ENCODE results near the gene SLC25A29. TPM values are rescaled to one million over a fixed set of nuclear protein-coding genes. Genes with fewer than 3 reads are reported as not detected.

The SLC25A29 gene
- total and polyA plus RNA-seq, 2 of the 4 experiments (the other 2 are of a cell fraction) = 6.5 to 37.7 TPM

- TF ChIP-seq USF2 (IDR thresholded peaks at IDR 0.05; ENCODE audit: low read depth, low read length) (no peak), SMC3 (IDR thresholded peaks at IDR 0.05; ENCODE audit: low read depth, low read length) (no peak)
These were observed 732 bp downstream of the SLC25A29 start (continued) for GRCh38 chr14:100305324-100306100.

- in situ Hi-C loops (cut with MboI; ENCODE audit: low sequenced_read_pairs) (no loop called here), dilution Hi-C loops (cut with HindIII; ENCODE audit: low sequenced_read_pairs, unreplicated experiment) (no loop called here), intact Hi-C loops (cut with micrococcal nuclease) (loop anchor here (5.0 kb wide), 2 partner anchors 37 to 57 kb away; no protein-coding TSS in a partner anchor)
- Histone ChIP-seq H2AK5ac (ENCODE audit: low read depth, low read length) (no peak overlapping the region), H3K9ac (ENCODE audit: low read depth, low read length) (peak overlapping the region; percentile 78), H3K4me1 (ENCODE audit: control insufficient read depth, insufficient read depth, low read length) (peaks cover 15% of the 10 kb centered on the region; the same call in 1 of the 2 replicates), H3K9me3 (ENCODE audit: control insufficient read depth, insufficient read depth, low read length) (no peaks in the 10 kb centered on the region), H2AFZ (replicated peaks; ENCODE audit: low read length, poor library complexity) (peak overlapping the region; percentile 96), H3K4me3 (ENCODE audit: insufficient read depth, low read depth, low read length) (peak overlapping the region; percentile 87), H2BK15ac (ENCODE audit: low read depth, low read length) (no peak overlapping the region), H3K9me1 (ENCODE audit: insufficient read depth, low read length) (peaks cover 4% of the 10 kb centered on the region), H3K27me3 (ENCODE audit: control insufficient read depth, insufficient read depth, low read length) (no peaks in the 10 kb centered on the region), H3K23ac (ENCODE audit: low read depth, low read length) (0 out of 2 replicates have a peak overlapping the region, but pooled peaks have one; percentile 15), H3K18ac (ENCODE audit: low read depth, low read length) (no peak overlapping the region), H4K5ac (ENCODE audit: low read depth, low read length) (no peak overlapping the region), H3K4ac (ENCODE audit: low read depth, low read length) (no peak overlapping the region; the same call in 1 of the 2 replicates), H3K79me1 (ENCODE audit: low read depth in 1 of 2, low read length in 2 of 2) (peaks cover 12 to 68% of the 10 kb centered on the region in 2 experiments), H3K14ac (replicated peaks; ENCODE audit: low read depth, low read length) (no peak overlapping the region), H3K4me2 (ENCODE audit: low read depth, low read length) (peak overlapping the region; percentile 81), H4K91ac (ENCODE audit: insufficient read depth, low read depth, low read length) (no peak overlapping the region), H3K36me3 (ENCODE audit: control insufficient read depth, insufficient read depth, low read length) (peaks cover 7% of the 10 kb centered on the region; the same call in 1 of the 2 replicates), H4K8ac (ENCODE audit: low read depth in 2 of 2, low read length in 2 of 2) (no peak overlapping the region), H4K20me1 (ENCODE audit: insufficient read depth, low read length) (peaks cover 38% of the 10 kb centered on the region), H2BK5ac (ENCODE audit: low read depth, low read length, poor library complexity, severe bottlenecking) (no peak overlapping the region), H2AK9ac (replicated peaks; ENCODE audit: low read depth, low read length, poor library complexity) (peak overlapping the region; percentile 92), H3K56ac (ENCODE audit: extremely low read depth, insufficient read depth, low read length) (no peak overlapping the region), H2BK20ac (ENCODE audit: low read depth, low read length) (no peak overlapping the region), H2BK120ac (ENCODE audit: low read depth, low read length) (no peak overlapping the region), H3K27ac (ENCODE audit: insufficient read depth, low read length) (peak overlapping the region; percentile 19)
- BruUV-seq (replicated peaks) = no TSS peak
- 0% methylated on average over 2 of the region's 23 CpGs; no CpG with 5 or more reads in 1 of the 2 experiments for WGBS, 2 experiments (ENCODE audit: extremely low coverage in 2 of 2, insufficient read length in 1 of 2)
- DNase-seq (peak; percentile 22), ATAC-seq (ENCODE audit: low read depth) (peak; percentile 1; the same call in 1 of the 2 replicates)
- CTCF ChIA-PET = interaction anchor here (1.0 to 1.6 kb wide), 2 partner anchors 73 to 80 kb away, joined by 4 to 5 read pairs; no protein-coding TSS in a partner anchor
- POLR2A ChIA-PET (ENCODE audit: unreplicated experiment) = no interaction called here
- no peak for TF ChIP-seq SMC3 (IDR thresholded peaks at IDR 0.05; ENCODE audit: low read depth, low read length)
- no peak for TF ChIP-seq MXI1 (IDR thresholded peaks at IDR 0.05; ENCODE audit: borderline replicate concordance, low read depth, low read length)
- no peak for TF ChIP-seq USF2 (IDR thresholded peaks at IDR 0.05; ENCODE audit: low read depth, low read length)
- no peak for TF ChIP-seq NFE2L2 (IDR thresholded peaks at IDR 0.05; ENCODE audit: low read depth, low read length)
- no peak for TF ChIP-seq FOS (IDR thresholded peaks at IDR 0.05; ENCODE audit: low read depth, low read length)
- TF ChIP-seq CEBPB (IDR thresholded peaks at IDR 0.05; ENCODE audit: low read depth, low read length) = no peak
- no peak for TF ChIP-seq ELK1 (IDR thresholded peaks at IDR 0.05; ENCODE audit: borderline replicate concordance, low read depth, low read length)
- TF ChIP-seq RCOR1 (IDR thresholded peaks at IDR 0.05; ENCODE audit: insufficient replicate concordance, low read length) = no peak
- TF ChIP-seq POLR2A (IDR thresholded peaks at IDR 0.05; ENCODE audit: low read depth, low read length) = no peak
- TF ChIP-seq BHLHE40 (IDR thresholded peaks at IDR 0.05; ENCODE audit: low read depth, low read length) = no peak
- TF ChIP-seq RFX5 (IDR thresholded peaks at IDR 0.05; ENCODE audit: low read depth, low read length) = no peak
These were observed 1.4 kb downstream of the SLC25A29 start for GRCh38 chr14:100304825-100305323.

Data from IMR-90 (cell line).